Cardiac septum (tissue), 1 donor: Measurements from ENCODE around the gene UCP2. TPM values are rescaled to one million over a fixed set of nuclear protein-coding genes. Genes with fewer than 3 reads are reported as not detected.

ENCODE experiments used
- DNase-seq: peaks from one replicate; pipeline ENCODE4 v3.0.0-alpha.2; 2020; ENCODE audit warnings: low spot score
- intact Hi-C: fragments of 100-400 bp; cut with DNase I; formaldehyde crosslinking; loops from one replicate; pipeline ENCODE4 v1.14.0; 2022
- long read RNA-seq: library from polyadenylated mRNA; unstranded; transcript quantifications from one replicate; pipeline ENCODE4 v2.0.0, GENCODE V29; 2021
- total RNA-seq: library from RNA; stranded (reverse); fragmentation: NEBNext Ultra II Directional; extraction: Animal tissue kit (Norgen Biotek cat#: 25700); gene quantifications from one replicate; pipeline ENCODE4 v1.2.1, GENCODE V29; 2021
- donor health status: DM: no; HTN: no; CAD: no.

Gene UCP2
- 12.0 TPM for total RNA-seq
- long read RNA-seq, partial matches to known transcripts, result 1 of 5 reads
- long read RNA-seq, other reads (novel, unspliced or antisense), result 1 of 5 reads

GRCh38 chr11:73982595-73982989 is at the start of gene UCP2:
Gene UCP2 (minus strand): TSS chr11:73982843. CDS start chr11:73978378, 4,465 bp downstream.
- intact Hi-C loops, result loop anchor here (5.0 kb wide), 1 partner anchor 35 kb away; no protein-coding TSS in a partner anchor
- DNase-seq, result peak; percentile 93

GRCh38 chr11:74030723-74031676 is 48.4 kb upstream of the UCP2 start:
- DNase-seq, result no peak
- intact Hi-C loops, result no loop called here

- DNase-seq, result no peak
- intact Hi-C loops, result no loop called here
Measured at GRCh38 chr11:74025467-74026166, 43.0 kb upstream of the UCP2 start.

GRCh38 chr11:74024261-74025029 is 41.8 kb upstream of the UCP2 start:
- DNase-seq, result no peak
- intact Hi-C loops, result no loop called here

GRCh38 chr11:74023276-74023675 is 40.6 kb upstream of the UCP2 start:
- intact Hi-C loops, result no loop called here

GRCh38 chr11:74022546-74022945 is 39.9 kb upstream of the UCP2 start:
- DNase-seq, result no peak
- intact Hi-C loops, result no loop called here

More at GRCh38 chr11:74023276-74023675, 40.6 kb upstream of the UCP2 start:
- DNase-seq, result no peak

GRCh38 chr11:74021998-74022397 is 39.4 kb upstream of the UCP2 start:
- intact Hi-C loops, result no loop called here
- no peak for DNase-seq

GRCh38 chr11:74020539-74020938 is 37.9 kb upstream of the UCP2 start:
- intact Hi-C loops, result no loop called here
- peak; percentile 38 for DNase-seq

GRCh38 chr11:74019860-74020259 is 37.2 kb upstream of the UCP2 start:
- intact Hi-C loops, result loop anchor here (5.0 kb wide), 1 partner anchor 38 kb away; the partner anchor contains the start of gene UCP2
- DNase-seq, result no peak

- intact Hi-C loops, result loop anchor here (5.0 kb wide), 1 partner anchor 37 kb away; the partner anchor contains the start of gene UCP2
- no peak for DNase-seq
Measured at GRCh38 chr11:74019104-74019738, 36.6 kb upstream of the UCP2 start.

- DNase-seq, result peak; percentile 93
- intact Hi-C loops, result loop anchor here (5.0 kb wide), 1 partner anchor 36 kb away; the partner anchor contains the start of gene UCP2
Measured at GRCh38 chr11:74018331-74019005, 35.8 kb upstream of the UCP2 start.

GRCh38 chr11:74017631-74018030 is 35.0 kb upstream of the UCP2 start:
- DNase-seq, result peak; percentile 55
- intact Hi-C loops, result loop anchor here (5.0 kb wide), 1 partner anchor 35 kb away; the partner anchor contains the start of gene UCP2

- intact Hi-C loops, result loop anchor here (5.0 kb wide), 1 partner anchor 34 kb away; the partner anchor contains the start of gene UCP2
Measured at GRCh38 chr11:74015919-74016684, 33.5 kb upstream of the UCP2 start.

GRCh38 chr11:74014880-74015279 is 32.2 kb upstream of the UCP2 start:
- no peak for DNase-seq
- intact Hi-C loops, result loop anchor here (5.0 kb wide), 1 partner anchor 33 kb away; the partner anchor contains the start of gene UCP2

More at GRCh38 chr11:74015919-74016684, 33.5 kb upstream of the UCP2 start:
- peak; percentile 65 for DNase-seq

GRCh38 chr11:74013141-74013540 is 30.5 kb upstream of the UCP2 start:
- no peak for DNase-seq
- intact Hi-C loops, result no loop called here

- intact Hi-C loops, result no loop called here
- DNase-seq, result no peak
Measured at GRCh38 chr11:74012074-74012809, 29.6 kb upstream of the UCP2 start.
